ENCODE results near the gene MINDY2.
"Not testable (repeated sequence)": the region's sequence is repeated elsewhere in the genome, so short reads cannot be mapped to it uniquely, and the experiment has no call there.

- TF ChIP-seq EZH2 (IDR thresholded peaks at IDR 0.05; ENCODE audit: borderline replicate concordance, low read length); CTCF (IDR thresholded peaks at IDR 0.05; ENCODE audit: low read length): not testable (repeated sequence)
Observed at GRCh38 chr15:58823267-58823666, 52.2 kb downstream of the MINDY2 start.

All from OCI-LY1 (cell line).